Measurements from ENCODE around the gene CTNNB1. TPM values are rescaled to one million over a fixed set of nuclear protein-coding genes. Genes with fewer than 3 reads are reported as not detected.

The CTNNB1 gene
- total RNA-seq, 1 donor = 1,165 TPM

- no peak overlapping the region for H3K27ac ChIP-seq (ENCODE audit: low read depth, low read length)
- no peak overlapping the region for H3K4me2 ChIP-seq (ENCODE audit: insufficient read depth, low read length)
- no peaks in the 10 kb centered on the region for H3K9me3 ChIP-seq (ENCODE audit: low read depth, low read length)
- no peak for DNase-seq (ENCODE audit: insufficient read length, low spot score, missing footprints)
- no peak overlapping the region for H3K4me3 ChIP-seq (ENCODE audit: insufficient read depth, low read length)
- H2AFZ ChIP-seq (ENCODE audit: low read length) = no peak overlapping the region
- H4K20me1 ChIP-seq (ENCODE audit: insufficient read depth, low read length) = peaks cover 9% of the 10 kb centered on the region
- no peaks in the 10 kb centered on the region for H3K27me3 ChIP-seq (ENCODE audit: insufficient read depth, low read length)
- no peaks in the 10 kb centered on the region for H3K36me3 ChIP-seq (ENCODE audit: insufficient read depth, low read length)
- H3K4me1 ChIP-seq (ENCODE audit: insufficient read depth, low read length) = peaks cover under 1% of the 10 kb centered on the region
- H3K79me2 ChIP-seq (ENCODE audit: insufficient read depth, low read length) = peaks cover 15% of the 10 kb centered on the region
- no peak for TF ChIP-seq CTCF (IDR thresholded peaks at IDR 0.05; ENCODE audit: extremely low read depth, low read depth, low read length)
Observed at GRCh38 chr3:41195946-41196345, 3.4 kb upstream of the CTNNB1 start.

GRCh38 chr3:41196499-41197410 lies 2.5 kb upstream of the CTNNB1 start:
- H3K4me1 ChIP-seq (ENCODE audit: insufficient read depth, low read length) = peaks cover 8% of the 10 kb centered on the region
- peaks cover 23% of the 10 kb centered on the region for H3K79me2 ChIP-seq (ENCODE audit: insufficient read depth, low read length)
- no peak for DNase-seq (ENCODE audit: insufficient read length, low spot score, missing footprints)
- H3K4me3 ChIP-seq (ENCODE audit: insufficient read depth, low read length) = no peak overlapping the region
- H3K9me3 ChIP-seq (ENCODE audit: low read depth, low read length) = no peaks in the 10 kb centered on the region
- no peaks in the 10 kb centered on the region for H3K36me3 ChIP-seq (ENCODE audit: insufficient read depth, low read length)
- no peak for TF ChIP-seq CTCF (IDR thresholded peaks at IDR 0.05; ENCODE audit: extremely low read depth, low read depth, low read length)
- no peaks in the 10 kb centered on the region for H3K27me3 ChIP-seq (ENCODE audit: insufficient read depth, low read length)
- H3K4me2 ChIP-seq (ENCODE audit: insufficient read depth, low read length) = no peak overlapping the region
- no peak overlapping the region for H3K27ac ChIP-seq (ENCODE audit: low read depth, low read length)
- no peak overlapping the region for H2AFZ ChIP-seq (ENCODE audit: low read length)
- H4K20me1 ChIP-seq (ENCODE audit: insufficient read depth, low read length) = peaks cover 17% of the 10 kb centered on the region

- H3K36me3 ChIP-seq (ENCODE audit: insufficient read depth, low read length) = no peaks in the 10 kb centered on the region
- no peak overlapping the region for H3K4me3 ChIP-seq (ENCODE audit: insufficient read depth, low read length)
- peaks cover 36% of the 10 kb centered on the region for H3K79me2 ChIP-seq (ENCODE audit: insufficient read depth, low read length)
- TF ChIP-seq CTCF (IDR thresholded peaks at IDR 0.05; ENCODE audit: extremely low read depth, low read depth, low read length) = no peak
- H3K9me3 ChIP-seq (ENCODE audit: low read depth, low read length) = no peaks in the 10 kb centered on the region
- no peak for DNase-seq (ENCODE audit: insufficient read length, low spot score, missing footprints)
- H3K4me1 ChIP-seq (ENCODE audit: insufficient read depth, low read length) = peaks cover 20% of the 10 kb centered on the region
- H3K4me2 ChIP-seq (ENCODE audit: insufficient read depth, low read length) = no peak overlapping the region
- no peak overlapping the region for H3K27ac ChIP-seq (ENCODE audit: low read depth, low read length)
- peaks cover 29% of the 10 kb centered on the region for H4K20me1 ChIP-seq (ENCODE audit: insufficient read depth, low read length)
- no peaks in the 10 kb centered on the region for H3K27me3 ChIP-seq (ENCODE audit: insufficient read depth, low read length)
- no peak overlapping the region for H2AFZ ChIP-seq (ENCODE audit: low read length)
Observed at GRCh38 chr3:41198046-41198445, 1.3 kb upstream of the CTNNB1 start.

GRCh38 chr3:41198526-41198925 lies 779 bp upstream of the CTNNB1 start:
- no peaks in the 10 kb centered on the region for H3K36me3 ChIP-seq (ENCODE audit: insufficient read depth, low read length)
- H2AFZ ChIP-seq (ENCODE audit: low read length) = peak overlapping the region; percentile 80
- peak overlapping the region; percentile 92 for H3K27ac ChIP-seq (ENCODE audit: low read depth, low read length)
- no peaks in the 10 kb centered on the region for H3K27me3 ChIP-seq (ENCODE audit: insufficient read depth, low read length)
- H3K4me3 ChIP-seq (ENCODE audit: insufficient read depth, low read length) = peak overlapping the region; percentile 91
- no peak for DNase-seq (ENCODE audit: insufficient read length, low spot score, missing footprints)
- TF ChIP-seq CTCF (IDR thresholded peaks at IDR 0.05; ENCODE audit: extremely low read depth, low read depth, low read length) = no peak
- peaks cover 41% of the 10 kb centered on the region for H3K79me2 ChIP-seq (ENCODE audit: insufficient read depth, low read length)
- peaks cover 33% of the 10 kb centered on the region for H4K20me1 ChIP-seq (ENCODE audit: insufficient read depth, low read length)
- H3K9me3 ChIP-seq (ENCODE audit: low read depth, low read length) = no peaks in the 10 kb centered on the region
- peaks cover 25% of the 10 kb centered on the region for H3K4me1 ChIP-seq (ENCODE audit: insufficient read depth, low read length)
- H3K4me2 ChIP-seq (ENCODE audit: insufficient read depth, low read length) = peak overlapping the region; percentile 83
